CD14-positive monocyte (primary cell): Measurements from ENCODE around the gene LAMTOR4. TPM values are rescaled to one million over a fixed set of nuclear protein-coding genes. Genes with fewer than 3 reads are reported as not detected.
A peak's percentile ranks its signal among the peaks of the same experiment; 100 is the strongest.

Experiments used
- DNase-seq, 3 donors: peaks; one replicate each; pipeline ENCODE4 v3.0.0-alpha.2; 2011 to 2022
- H2AFZ ChIP-seq: 2 replicates; pipeline ENCODE4 v1.6.0; 2012; ENCODE audit warnings: mild to moderate bottlenecking, low read depth, low read length, inconsistent platforms; ENCODE audit not compliant: insufficient read depth, poor library complexity, severe bottlenecking
- H3K27ac ChIP-seq, 2 donors: 1 replicate in 1 of 2; 2 replicates in 1 of 2; pipeline ENCODE4 v1.5.1; 2012 to 2013; ENCODE audit warnings: low read length in 2 of 2, control low read depth in 1 of 2, inconsistent platforms in 1 of 2, low read depth in 1 of 2, mild to moderate bottlenecking in 1 of 2
- H3K27me3 ChIP-seq, 2 donors: one replicate each; pipeline versions ENCODE4 v1.6.0 to v1.6.1; 2011 to 2013; ENCODE audit warnings: low read length in 2 of 2; ENCODE audit not compliant: control insufficient read depth in 2 of 2, insufficient read depth in 2 of 2
- H3K36me3 ChIP-seq, 2 donors: replicated peaks in 1 of 2; 1 replicate in 1 of 2; 2 replicates in 1 of 2; pipeline versions ENCODE4 v1.5.1 to v1.6.1; 2012 to 2013; ENCODE audit warnings: low read length in 2 of 2, control low read depth in 1 of 2, inconsistent platforms in 1 of 2, mild to moderate bottlenecking in 1 of 2; ENCODE audit not compliant: insufficient read depth in 2 of 2, control insufficient read depth in 1 of 2
- H3K4me1 ChIP-seq, 2 donors: 1 replicate in 1 of 2; 2 replicates in 1 of 2; pipeline versions ENCODE4 v1.5.1 to v1.6.1; 2012 to 2013; ENCODE audit warnings: low read length in 2 of 2, control low read depth in 1 of 2, inconsistent platforms in 1 of 2, mild to moderate bottlenecking in 1 of 2, moderate library complexity in 1 of 2; ENCODE audit not compliant: insufficient read depth in 2 of 2, control insufficient read depth in 1 of 2
- H3K4me2 ChIP-seq: replicated peaks from 2 replicates; pipeline ENCODE3; 2012; ENCODE audit warnings: low read length, moderate library complexity, mild to moderate bottlenecking; ENCODE audit not compliant: poor library complexity, severe bottlenecking; ENCODE audit errors: extremely low read depth
- H3K4me3 ChIP-seq, 3 experiments: fragments of 200-600 bp in 1 of 3; sonication (generic) in 1 of 3; replicated peaks in 1 of 3; 1 replicate in 2 of 3; 2 replicates in 1 of 3; pipeline ENCODE4 v1.5.1; 2011 to 2013; ENCODE audit warnings: low read length in 3 of 3, mild to moderate bottlenecking in 3 of 3, control low read depth in 2 of 3, low read depth in 2 of 3, inconsistent platforms in 1 of 3, moderate library complexity in 1 of 3
- H3K79me2 ChIP-seq: 2 replicates; pipeline ENCODE4 v1.6.0; 2012; ENCODE audit warnings: mild to moderate bottlenecking, control low read depth, inconsistent platforms, low read length, moderate library complexity; ENCODE audit not compliant: insufficient read depth
- H3K9ac ChIP-seq: 2 replicates; pipeline ENCODE4 v1.6.0; 2017; ENCODE audit warnings: low read length, mild to moderate bottlenecking; ENCODE audit not compliant: insufficient read depth, poor library complexity, severe bottlenecking
- H3K9me3 ChIP-seq, 2 donors: replicated peaks in 1 of 2; 1 replicate in 1 of 2; 2 replicates in 1 of 2; pipeline versions ENCODE4 v1.5.1 to v1.6.1; 2012 to 2013; ENCODE audit warnings: low read length in 2 of 2, control low read depth in 1 of 2; ENCODE audit not compliant: control insufficient read depth in 1 of 2, insufficient read depth in 1 of 2
- H4K20me1 ChIP-seq: 2 replicates; pipeline ENCODE4 v1.6.0; 2012; ENCODE audit warnings: mild to moderate bottlenecking, low read length, control low read depth, moderate library complexity; ENCODE audit not compliant: insufficient read depth
- H3K27ac Mint-ChIP-seq, 7 donors: one replicate each; pipeline ENCODE4 v1.8.0; 2020; ENCODE audit warnings: mild to moderate bottlenecking in 7 of 7, mixed read lengths in 7 of 7, moderate library complexity in 6 of 7, inconsistent platforms in 2 of 7
- H3K27me3 Mint-ChIP-seq, 3 donors: one replicate each; pipeline ENCODE4 v1.8.0; 2021 to 2022; ENCODE audit warnings: low read depth in 3 of 3, mild to moderate bottlenecking in 3 of 3, mixed read lengths in 3 of 3, moderate library complexity in 3 of 3, inconsistent platforms in 1 of 3
- H3K36me3 Mint-ChIP-seq, 2 donors: one replicate each; pipeline ENCODE4 v1.8.0; 2020; ENCODE audit warnings: mixed read lengths in 2 of 2, inconsistent platforms in 1 of 2, mild to moderate bottlenecking in 1 of 2
- H3K4me1 Mint-ChIP-seq: one replicate; pipeline ENCODE4 v1.8.0; 2020; ENCODE audit warnings: mild to moderate bottlenecking, mixed read lengths
- H3K4me3 Mint-ChIP-seq, 2 donors: one replicate each; pipeline ENCODE4 v1.8.0; 2020; ENCODE audit warnings: mild to moderate bottlenecking in 2 of 2, mixed read lengths in 2 of 2, moderate library complexity in 1 of 2
- H3K9me3 Mint-ChIP-seq, 7 donors: one replicate each; pipeline ENCODE4 v1.8.0; 2020 to 2022; ENCODE audit warnings: mixed read lengths in 7 of 7, mild to moderate bottlenecking in 6 of 7, moderate library complexity in 6 of 7, inconsistent platforms in 2 of 7
- CTCF ChIP-seq: fragments of 200-600 bp; IDR thresholded peaks from one replicate; pipeline ENCODE4 v1.8.0; 2022; ENCODE audit warnings: antibody characterized with exemption, mild to moderate bottlenecking
- WGBS: methylation state at CpG from one replicate; pipeline ENCODE4 v1.1.5; 2013; ENCODE audit warnings: missing lambda C conversion rate; ENCODE audit not compliant: insufficient coverage; 5-methylcytosine and 5-hydroxymethylcytosine counted together
- intact Hi-C, 2 donors: fragments of 100-400 bp; cut with micrococcal nuclease; formaldehyde crosslinking; loops; one replicate each; pipeline versions ENCODE4 v1.15.0 to v1.15.1; 2023
- polyA plus RNA-seq, 3 donors: library from polyadenylated mRNA; depleted of rRNA in 1 of 3; unstranded in 2 of 3; stranded (reverse) in 1 of 3; fragments of 300-500 nt in 2 of 3; fragments of >200 nt in 1 of 3; fragmentation: Illumina TruSeq in 2 of 3; gene quantifications; 1 replicate in 2 of 3; 2 replicates in 1 of 3; pipeline ENCODE4 v1.2.3, GENCODE V29; 2012 to 2021

LAMTOR4 gene
- polyA plus RNA-seq, 3 donors: 533 to 754 (median 621) TPM

GRCh38 chr7:100152404-100152803 is 3.7 kb downstream of the LAMTOR4 start:
- peaks cover 49% of the 10 kb centered on the region for H4K20me1 ChIP-seq
- intact Hi-C loops: no loop called here
- H3K4me3 ChIP-seq: peak overlapping the region in 1 of 3 experiments; percentile 61
- H3K79me2 ChIP-seq: peaks cover 87% of the 10 kb centered on the region
- Mint-ChIP-seq H3K36me3 (peaks cover 47 to 66% of the 10 kb centered on the region in 2 donors), H3K4me1 (peaks cover 76% of the 10 kb centered on the region), H3K9me3 (peaks cover 0 to 3% (median 0%) of the 10 kb centered on the region in 7 donors), H3K4me3 (peak overlapping the region; percentile 20 to 78), H3K27ac (peak overlapping the region; percentile 86 to 96 (median 91)), H3K27me3 (no peaks in the 10 kb centered on the region)
- peaks cover 78 to 96% of the 10 kb centered on the region in 2 donors for H3K4me1 ChIP-seq
- H3K36me3 ChIP-seq: peaks cover 36 to 38% of the 10 kb centered on the region in 2 donors
- peak; percentile 72 to 86 (median 86) for DNase-seq
- TF ChIP-seq CTCF: no peak
- H3K4me2 ChIP-seq: peak overlapping the region; percentile 58
- no peaks in the 10 kb centered on the region for H3K27me3 ChIP-seq
- H3K27ac ChIP-seq: peak overlapping the region; percentile 51 to 55
- H3K9me3 ChIP-seq: no peaks in the 10 kb centered on the region
- H2AFZ ChIP-seq: no peak overlapping the region
- H3K9ac ChIP-seq: no peak overlapping the region

- 99% methylated on average over 7 of the region's 18 CpGs for WGBS
- no peaks in the 10 kb centered on the region for H3K27me3 ChIP-seq
- peaks cover 55% of the 10 kb centered on the region for H4K20me1 ChIP-seq
- H3K4me3 Mint-ChIP-seq: peak overlapping the region in 1 of 2 donors; percentile 78
- no peak overlapping the region for H3K9ac ChIP-seq
- H3K79me2 ChIP-seq: peaks cover 93% of the 10 kb centered on the region
- no peak overlapping the region for H2AFZ ChIP-seq
- peak overlapping the region; percentile 30 to 51 for H3K27ac ChIP-seq
- no peak for TF ChIP-seq CTCF
- H3K4me1 ChIP-seq: peaks cover 81 to 97% of the 10 kb centered on the region in 2 donors
- DNase-seq: no peak
- H3K27me3 Mint-ChIP-seq: peaks cover 0 to 1% (median 0%) of the 10 kb centered on the region in 3 donors
- H3K4me1 Mint-ChIP-seq: peaks cover 78% of the 10 kb centered on the region
- H3K9me3 Mint-ChIP-seq: peaks cover 0 to 3% (median 0%) of the 10 kb centered on the region in 7 donors
- no peaks in the 10 kb centered on the region for H3K9me3 ChIP-seq
- peak overlapping the region; percentile 58 for H3K4me2 ChIP-seq
- peak overlapping the region; percentile 86 to 96 (median 91) for H3K27ac Mint-ChIP-seq
- peaks cover 47 to 69% of the 10 kb centered on the region in 2 donors for H3K36me3 Mint-ChIP-seq
- peak overlapping the region in 1 of 3 experiments; percentile 61 for H3K4me3 ChIP-seq
- intact Hi-C loops: no loop called here
- H3K36me3 ChIP-seq: peaks cover 36 to 38% of the 10 kb centered on the region in 2 donors
Measured at GRCh38 chr7:100152937-100153666, 4.4 kb downstream of the LAMTOR4 start.
